ENCODE results near the gene TBCA. TPM values are rescaled to one million over a fixed set of nuclear protein-coding genes. Genes with fewer than 3 reads are reported as not detected.
A peak's percentile ranks its signal among the peaks of the same experiment; 100 is the strongest.

Gene TBCA
- total and polyA plus RNA-seq, 9 of the 15 experiments (the other 6 are each of a cell fraction or from before 2014, with no cell fraction given) = 164 to 661 (median 334) TPM

- TF ChIP-seq, protein P1, sequence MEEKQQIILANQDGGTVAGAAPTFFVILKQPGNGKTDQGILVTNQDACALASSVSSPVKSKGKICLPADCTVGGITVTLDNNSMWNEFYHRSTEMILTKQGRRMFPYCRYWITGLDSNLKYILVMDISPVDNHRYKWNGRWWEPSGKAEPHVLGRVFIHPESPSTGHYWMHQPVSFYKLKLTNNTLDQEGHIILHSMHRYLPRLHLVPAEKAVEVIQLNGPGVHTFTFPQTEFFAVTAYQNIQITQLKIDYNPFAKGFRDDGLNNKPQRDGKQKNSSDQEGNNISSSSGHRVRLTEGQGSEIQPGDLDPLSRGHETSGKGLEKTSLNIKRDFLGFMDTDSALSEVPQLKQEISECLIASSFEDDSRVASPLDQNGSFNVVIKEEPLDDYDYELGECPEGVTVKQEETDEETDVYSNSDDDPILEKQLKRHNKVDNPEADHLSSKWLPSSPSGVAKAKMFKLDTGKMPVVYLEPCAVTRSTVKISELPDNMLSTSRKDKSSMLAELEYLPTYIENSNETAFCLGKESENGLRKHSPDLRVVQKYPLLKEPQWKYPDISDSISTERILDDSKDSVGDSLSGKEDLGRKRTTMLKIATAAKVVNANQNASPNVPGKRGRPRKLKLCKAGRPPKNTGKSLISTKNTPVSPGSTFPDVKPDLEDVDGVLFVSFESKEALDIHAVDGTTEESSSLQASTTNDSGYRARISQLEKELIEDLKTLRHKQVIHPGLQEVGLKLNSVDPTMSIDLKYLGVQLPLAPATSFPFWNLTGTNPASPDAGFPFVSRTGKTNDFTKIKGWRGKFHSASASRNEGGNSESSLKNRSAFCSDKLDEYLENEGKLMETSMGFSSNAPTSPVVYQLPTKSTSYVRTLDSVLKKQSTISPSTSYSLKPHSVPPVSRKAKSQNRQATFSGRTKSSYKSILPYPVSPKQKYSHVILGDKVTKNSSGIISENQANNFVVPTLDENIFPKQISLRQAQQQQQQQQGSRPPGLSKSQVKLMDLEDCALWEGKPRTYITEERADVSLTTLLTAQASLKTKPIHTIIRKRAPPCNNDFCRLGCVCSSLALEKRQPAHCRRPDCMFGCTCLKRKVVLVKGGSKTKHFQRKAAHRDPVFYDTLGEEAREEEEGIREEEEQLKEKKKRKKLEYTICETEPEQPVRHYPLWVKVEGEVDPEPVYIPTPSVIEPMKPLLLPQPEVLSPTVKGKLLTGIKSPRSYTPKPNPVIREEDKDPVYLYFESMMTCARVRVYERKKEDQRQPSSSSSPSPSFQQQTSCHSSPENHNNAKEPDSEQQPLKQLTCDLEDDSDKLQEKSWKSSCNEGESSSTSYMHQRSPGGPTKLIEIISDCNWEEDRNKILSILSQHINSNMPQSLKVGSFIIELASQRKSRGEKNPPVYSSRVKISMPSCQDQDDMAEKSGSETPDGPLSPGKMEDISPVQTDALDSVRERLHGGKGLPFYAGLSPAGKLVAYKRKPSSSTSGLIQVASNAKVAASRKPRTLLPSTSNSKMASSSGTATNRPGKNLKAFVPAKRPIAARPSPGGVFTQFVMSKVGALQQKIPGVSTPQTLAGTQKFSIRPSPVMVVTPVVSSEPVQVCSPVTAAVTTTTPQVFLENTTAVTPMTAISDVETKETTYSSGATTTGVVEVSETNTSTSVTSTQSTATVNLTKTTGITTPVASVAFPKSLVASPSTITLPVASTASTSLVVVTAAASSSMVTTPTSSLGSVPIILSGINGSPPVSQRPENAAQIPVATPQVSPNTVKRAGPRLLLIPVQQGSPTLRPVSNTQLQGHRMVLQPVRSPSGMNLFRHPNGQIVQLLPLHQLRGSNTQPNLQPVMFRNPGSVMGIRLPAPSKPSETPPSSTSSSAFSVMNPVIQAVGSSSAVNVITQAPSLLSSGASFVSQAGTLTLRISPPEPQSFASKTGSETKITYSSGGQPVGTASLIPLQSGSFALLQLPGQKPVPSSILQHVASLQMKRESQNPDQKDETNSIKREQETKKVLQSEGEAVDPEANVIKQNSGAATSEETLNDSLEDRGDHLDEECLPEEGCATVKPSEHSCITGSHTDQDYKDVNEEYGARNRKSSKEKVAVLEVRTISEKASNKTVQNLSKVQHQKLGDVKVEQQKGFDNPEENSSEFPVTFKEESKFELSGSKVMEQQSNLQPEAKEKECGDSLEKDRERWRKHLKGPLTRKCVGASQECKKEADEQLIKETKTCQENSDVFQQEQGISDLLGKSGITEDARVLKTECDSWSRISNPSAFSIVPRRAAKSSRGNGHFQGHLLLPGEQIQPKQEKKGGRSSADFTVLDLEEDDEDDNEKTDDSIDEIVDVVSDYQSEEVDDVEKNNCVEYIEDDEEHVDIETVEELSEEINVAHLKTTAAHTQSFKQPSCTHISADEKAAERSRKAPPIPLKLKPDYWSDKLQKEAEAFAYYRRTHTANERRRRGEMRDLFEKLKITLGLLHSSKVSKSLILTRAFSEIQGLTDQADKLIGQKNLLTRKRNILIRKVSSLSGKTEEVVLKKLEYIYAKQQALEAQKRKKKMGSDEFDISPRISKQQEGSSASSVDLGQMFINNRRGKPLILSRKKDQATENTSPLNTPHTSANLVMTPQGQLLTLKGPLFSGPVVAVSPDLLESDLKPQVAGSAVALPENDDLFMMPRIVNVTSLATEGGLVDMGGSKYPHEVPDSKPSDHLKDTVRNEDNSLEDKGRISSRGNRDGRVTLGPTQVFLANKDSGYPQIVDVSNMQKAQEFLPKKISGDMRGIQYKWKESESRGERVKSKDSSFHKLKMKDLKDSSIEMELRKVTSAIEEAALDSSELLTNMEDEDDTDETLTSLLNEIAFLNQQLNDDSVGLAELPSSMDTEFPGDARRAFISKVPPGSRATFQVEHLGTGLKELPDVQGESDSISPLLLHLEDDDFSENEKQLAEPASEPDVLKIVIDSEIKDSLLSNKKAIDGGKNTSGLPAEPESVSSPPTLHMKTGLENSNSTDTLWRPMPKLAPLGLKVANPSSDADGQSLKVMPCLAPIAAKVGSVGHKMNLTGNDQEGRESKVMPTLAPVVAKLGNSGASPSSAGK (IDR thresholded peaks at IDR 0.05) = peak; percentile 89
- TF ChIP-seq, protein P2, sequence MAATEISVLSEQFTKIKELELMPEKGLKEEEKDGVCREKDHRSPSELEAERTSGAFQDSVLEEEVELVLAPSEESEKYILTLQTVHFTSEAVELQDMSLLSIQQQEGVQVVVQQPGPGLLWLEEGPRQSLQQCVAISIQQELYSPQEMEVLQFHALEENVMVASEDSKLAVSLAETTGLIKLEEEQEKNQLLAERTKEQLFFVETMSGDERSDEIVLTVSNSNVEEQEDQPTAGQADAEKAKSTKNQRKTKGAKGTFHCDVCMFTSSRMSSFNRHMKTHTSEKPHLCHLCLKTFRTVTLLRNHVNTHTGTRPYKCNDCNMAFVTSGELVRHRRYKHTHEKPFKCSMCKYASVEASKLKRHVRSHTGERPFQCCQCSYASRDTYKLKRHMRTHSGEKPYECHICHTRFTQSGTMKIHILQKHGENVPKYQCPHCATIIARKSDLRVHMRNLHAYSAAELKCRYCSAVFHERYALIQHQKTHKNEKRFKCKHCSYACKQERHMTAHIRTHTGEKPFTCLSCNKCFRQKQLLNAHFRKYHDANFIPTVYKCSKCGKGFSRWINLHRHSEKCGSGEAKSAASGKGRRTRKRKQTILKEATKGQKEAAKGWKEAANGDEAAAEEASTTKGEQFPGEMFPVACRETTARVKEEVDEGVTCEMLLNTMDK (IDR thresholded peaks at IDR 0.05; ENCODE audit: borderline replicate concordance, insufficient read depth, low read depth, low read length, poor library complexity, severe bottlenecking) = no peak
- TF ChIP-seq ELK1 (CRISPR knock-in tag; IDR thresholded peaks at IDR 0.05) (no peak), IRF9 (tag; IDR thresholded peaks at IDR 0.05) (no peak), THRB (CRISPR knock-in tag; conservative IDR thresholded peaks at IDR 0.05) (no peak), THRA (IDR thresholded peaks at IDR 0.05) (no peak)
Observed at GRCh38 chr5:77775790-77776553, at the start of gene TBCA (continued).
